ENCODE data around the gene MR1.
"Not testable (repeated sequence)": the region's sequence is repeated elsewhere in the genome, so short reads cannot be mapped to it uniquely, and the experiment has no call there.

The MR1 gene

DNA sequence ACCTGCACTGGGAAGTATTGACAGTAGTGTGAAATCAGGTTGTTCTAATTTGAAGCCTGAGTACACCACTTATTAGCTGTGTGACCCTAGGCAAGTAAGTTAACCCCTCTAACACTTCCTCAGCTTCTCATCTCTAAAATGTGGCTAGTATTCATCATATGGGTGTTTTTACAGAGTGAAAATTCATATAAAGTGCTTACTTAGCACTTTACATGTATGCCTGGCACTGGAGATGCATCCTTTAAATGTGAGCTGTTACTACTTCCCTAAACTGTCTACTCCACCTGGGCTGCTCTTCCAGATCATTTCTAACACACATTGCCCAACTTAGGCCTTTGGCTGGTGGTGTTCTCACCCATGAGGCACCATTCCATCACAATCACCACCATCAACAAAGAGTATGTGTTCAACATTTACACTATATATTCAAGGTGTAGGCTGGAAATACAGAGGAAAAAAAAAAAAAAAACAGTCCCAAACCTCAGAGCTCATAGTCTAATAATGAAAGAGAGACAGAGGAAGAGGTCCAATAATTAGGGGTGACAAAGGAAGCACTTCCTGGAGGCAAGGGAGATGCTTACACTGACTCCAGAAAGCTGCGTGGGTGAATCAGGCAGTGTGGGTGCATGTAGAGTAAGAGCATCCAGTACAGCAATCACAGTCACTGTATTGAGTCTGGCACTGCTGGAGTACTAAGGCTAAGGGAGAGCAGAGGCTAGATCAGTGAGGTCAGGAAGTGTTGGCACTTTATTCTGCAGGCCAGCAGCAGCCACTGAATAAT, 14.7 kb upstream of the MR1 start:
- DNase-seq (ENCODE audit: low spot score in 2 of 2), result no peak
- Mint-ChIP-seq H3K27ac (no peak overlapping the region), H3K36me3 (peaks cover 59% of the 10 kb centered on the region), H3K4me1 (peaks cover 35% of the 10 kb centered on the region), H3K9me3 (no peaks in the 10 kb centered on the region), H3K4me3 (peak overlapping the region; percentile 34)
- peak; percentile 44 for ATAC-seq

DNA sequence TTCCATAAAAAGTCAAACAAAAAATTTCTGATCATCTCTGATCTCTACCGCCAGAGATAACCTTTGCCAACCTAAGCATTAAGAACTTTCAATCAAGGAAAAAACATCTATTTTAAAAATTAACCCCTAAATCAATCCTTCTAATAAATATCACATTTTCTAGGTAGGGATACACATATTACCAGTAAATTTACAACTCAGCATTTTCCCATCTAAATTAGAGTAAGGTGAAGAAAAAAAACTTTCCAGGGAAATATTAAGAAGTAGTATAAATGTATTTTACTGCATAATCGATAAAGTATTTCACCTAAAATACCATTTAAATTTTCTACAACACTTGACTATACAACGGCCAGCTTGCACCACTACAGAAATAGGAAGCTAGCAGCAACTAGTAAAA, 12.6 kb upstream of the MR1 start:
- ATAC-seq, result no peak
- DNase-seq (ENCODE audit: low spot score in 2 of 2), result no peak
- Mint-ChIP-seq H3K27ac (peak overlapping the region; percentile 99), H3K4me3 (peak overlapping the region; percentile 93), H3K36me3 (peaks cover 59% of the 10 kb centered on the region), H3K4me1 (peaks cover 35% of the 10 kb centered on the region), H3K9me3 (no peaks in the 10 kb centered on the region)

DNA sequence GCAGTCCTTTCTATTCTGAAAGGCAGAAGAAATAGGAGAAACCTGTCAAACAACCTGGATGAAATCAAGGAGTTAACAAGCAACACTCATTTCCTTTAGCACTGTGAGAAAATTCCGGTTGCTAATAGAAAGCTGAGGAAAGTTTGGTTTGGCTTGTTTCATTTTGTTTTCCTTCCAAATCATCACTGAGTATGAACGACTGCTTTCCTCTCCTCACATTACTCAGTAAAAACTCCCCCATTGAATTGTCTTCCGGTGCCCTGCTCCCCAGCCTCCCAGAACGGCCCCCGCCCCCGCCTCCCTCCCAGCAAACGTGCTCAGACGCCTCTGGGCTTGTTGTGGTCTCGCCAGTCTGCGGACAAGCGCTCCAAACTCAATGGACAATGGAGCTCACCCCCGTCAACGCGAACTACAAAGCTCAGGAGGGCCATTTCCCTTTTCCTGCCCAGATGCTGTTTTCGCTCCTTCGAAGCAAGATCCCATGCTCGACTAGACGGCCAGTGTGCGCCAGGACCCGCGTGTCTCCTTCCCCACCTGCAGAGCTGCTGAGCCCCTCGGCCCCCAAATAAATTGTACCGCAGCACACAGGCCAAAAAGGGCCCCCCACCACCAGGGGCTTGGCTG, 11.9 kb upstream of the MR1 start:
- ATAC-seq (peak; percentile 71), DNase-seq (ENCODE audit: low spot score in 2 of 2) (peak; percentile 33 to 83)
- peak overlapping the region; percentile 93 for H3K4me3 Mint-ChIP-seq
- H3K4me1 Mint-ChIP-seq, result peaks cover 35% of the 10 kb centered on the region
- H3K27ac Mint-ChIP-seq, result peak overlapping the region; percentile 99
- H3K9me3 Mint-ChIP-seq, result no peaks in the 10 kb centered on the region
- H3K36me3 Mint-ChIP-seq, result peaks cover 59% of the 10 kb centered on the region

DNA sequence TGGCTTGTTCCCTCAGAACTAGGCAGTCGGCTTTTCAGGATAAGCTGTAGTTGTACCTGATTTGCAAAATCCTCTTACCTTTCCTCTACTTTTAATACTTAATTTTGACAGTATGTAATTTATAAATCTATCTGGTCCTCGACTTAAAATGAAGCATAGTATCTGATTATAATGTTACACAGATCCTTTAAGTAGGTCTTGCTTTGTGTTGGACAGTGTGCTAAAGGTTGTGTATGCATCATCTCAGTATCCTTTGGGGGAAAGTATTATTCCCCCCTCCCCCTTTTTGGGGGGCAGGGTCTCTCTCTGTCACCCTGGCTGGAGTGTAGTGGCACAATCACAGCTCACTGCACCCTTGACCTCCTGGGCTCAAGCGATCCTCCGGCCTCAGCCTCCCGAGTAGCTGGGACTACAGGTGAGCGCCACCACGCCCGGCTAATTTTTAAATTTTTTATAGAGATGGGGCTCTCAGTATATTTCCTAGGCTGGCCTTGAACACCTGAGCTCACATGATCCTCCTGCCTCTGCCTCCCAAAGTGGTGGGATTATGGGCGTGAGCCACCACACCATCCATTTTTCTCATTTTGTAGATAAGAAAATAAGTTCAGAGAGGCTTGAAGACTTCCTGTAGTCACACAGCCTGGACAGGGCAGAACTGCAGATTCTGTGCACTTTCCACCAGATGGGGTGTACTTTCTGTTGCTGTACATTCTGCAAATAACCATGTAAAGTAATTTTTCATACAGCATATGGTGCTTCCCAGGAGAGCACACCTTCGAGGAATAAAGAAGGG, 10.3 kb upstream of the MR1 start:
- Mint-ChIP-seq H3K9me3 (no peaks in the 10 kb centered on the region), H3K4me3 (peak overlapping the region; percentile 93), H3K27ac (peak overlapping the region; percentile 99), H3K4me1 (peaks cover 33% of the 10 kb centered on the region), H3K36me3 (peaks cover 48% of the 10 kb centered on the region)
- no peak for DNase-seq (ENCODE audit: low spot score in 2 of 2)
- ATAC-seq, result no peak

DNA sequence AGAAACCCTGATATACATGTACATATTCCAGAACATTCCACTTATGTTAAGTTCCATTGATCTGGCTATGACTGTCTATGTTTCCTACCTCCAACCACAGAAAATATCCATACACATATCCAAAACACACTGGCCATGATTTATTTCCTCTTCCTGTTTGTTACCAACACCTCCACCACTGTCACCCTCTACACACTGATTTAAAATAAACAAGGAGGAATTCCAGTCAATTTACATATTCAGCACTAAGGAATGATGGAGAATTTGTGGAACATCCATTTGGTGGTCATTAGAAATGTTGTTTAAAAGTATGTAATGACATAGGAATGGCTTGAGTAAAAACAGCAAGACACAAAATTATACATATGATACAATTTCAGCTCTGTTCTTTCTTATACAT, 5.6 kb upstream of the MR1 start:
- H3K4me3 Mint-ChIP-seq, result no peak overlapping the region
- DNase-seq (ENCODE audit: low spot score in 2 of 2), result no peak
- H3K4me1 Mint-ChIP-seq, result peaks cover 14% of the 10 kb centered on the region
- peaks cover 6% of the 10 kb centered on the region for H3K36me3 Mint-ChIP-seq
- no peak for ATAC-seq
- no peaks in the 10 kb centered on the region for H3K9me3 Mint-ChIP-seq
- no peak overlapping the region for H3K27ac Mint-ChIP-seq

DNA sequence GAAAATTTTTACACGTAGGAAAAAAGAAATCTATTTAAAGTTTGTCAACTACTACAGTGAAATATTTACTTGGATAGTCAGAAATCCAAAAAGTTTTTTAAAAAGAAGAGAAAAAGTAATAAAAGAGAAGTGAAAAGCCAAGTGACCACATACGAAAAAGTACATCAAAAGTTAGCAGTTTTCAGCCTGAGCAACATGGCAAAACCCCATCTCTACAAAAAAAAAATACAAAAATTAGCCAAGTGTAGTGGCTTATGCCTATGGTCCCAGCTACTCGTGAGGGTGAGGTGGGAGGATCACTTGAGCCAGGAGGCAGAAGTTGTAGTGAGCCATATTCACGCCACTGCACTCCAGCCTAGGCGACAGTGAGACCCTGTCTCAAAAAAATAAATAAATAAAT, 5.2 kb upstream of the MR1 start:
- Mint-ChIP-seq H3K9me3 (no peaks in the 10 kb centered on the region), H3K4me3 (no peak overlapping the region), H3K4me1 (peaks cover 15% of the 10 kb centered on the region), H3K36me3 (peaks cover 2% of the 10 kb centered on the region), H3K27ac (no peak overlapping the region)
- ATAC-seq (no peak), DNase-seq (ENCODE audit: low spot score in 2 of 2) (no peak)

DNA sequence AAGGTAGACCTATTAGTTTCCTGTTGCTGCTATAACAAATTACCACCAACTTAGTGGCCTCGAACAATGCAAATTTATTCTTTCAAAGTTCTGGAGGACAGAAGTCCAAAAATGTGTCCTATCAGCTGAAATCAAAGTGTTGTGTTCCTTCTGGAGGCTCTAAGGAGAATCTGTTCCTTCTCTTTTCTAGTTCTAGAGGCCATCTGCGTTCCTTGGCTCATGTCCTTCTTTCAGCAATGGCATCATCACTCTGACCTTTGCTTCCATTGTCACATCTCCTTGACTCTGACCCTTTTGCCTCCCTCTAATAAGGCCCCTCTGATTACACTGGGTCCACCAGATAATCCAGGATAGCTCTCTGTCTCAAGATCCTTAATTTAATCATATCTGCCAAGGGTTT, 1.2 kb upstream of the MR1 start:
- Mint-ChIP-seq H3K4me1 (peaks cover 50% of the 10 kb centered on the region), H3K27ac (peak overlapping the region; percentile 99), H3K9me3 (no peaks in the 10 kb centered on the region), H3K4me3 (peak overlapping the region; percentile 83), H3K36me3 (peaks cover 5% of the 10 kb centered on the region)
- DNase-seq (ENCODE audit: low spot score in 2 of 2) (no peak), ATAC-seq (no peak)

DNA sequence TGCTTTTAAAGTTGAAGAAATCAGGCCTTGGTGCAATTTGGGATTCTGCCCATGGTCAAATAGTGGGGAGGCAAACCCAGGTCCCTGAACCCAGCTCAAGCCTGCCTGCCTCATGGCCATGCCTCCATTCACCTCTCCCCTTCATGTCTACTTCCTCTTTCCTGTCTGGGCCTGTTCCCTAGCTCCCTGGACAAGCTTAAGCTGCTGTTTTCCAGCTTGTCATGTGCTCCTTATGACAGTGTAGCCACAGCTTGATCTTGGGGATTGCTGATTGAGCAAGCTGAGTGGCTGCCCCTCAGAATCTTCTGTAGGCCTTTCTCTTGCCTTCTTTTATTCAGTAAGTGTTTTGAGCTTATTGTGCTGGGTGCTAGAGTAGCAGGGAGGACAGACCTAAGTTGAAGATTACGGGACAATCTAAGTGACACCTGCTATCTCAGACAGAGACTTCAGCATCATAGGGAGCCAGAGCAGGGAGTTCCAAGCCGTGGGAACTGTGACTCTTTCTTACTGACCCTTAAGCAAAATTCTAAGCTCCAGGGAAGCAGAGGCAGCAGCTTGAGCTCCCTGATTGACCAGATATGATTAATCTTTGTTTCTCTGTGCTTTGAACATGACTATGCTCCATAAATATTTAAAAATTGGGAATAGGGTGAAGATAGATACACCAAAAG, 520 bp upstream of the MR1 start:
- Mint-ChIP-seq H3K27ac (peak overlapping the region; percentile 99), H3K4me3 (peak overlapping the region; percentile 83), H3K4me1 (peaks cover 52% of the 10 kb centered on the region), H3K9me3 (no peaks in the 10 kb centered on the region), H3K36me3 (peaks cover 11% of the 10 kb centered on the region)
- peak; percentile 8 to 72 for DNase-seq (ENCODE audit: low spot score in 2 of 2)
- ATAC-seq, result peak; percentile 35

DNA sequence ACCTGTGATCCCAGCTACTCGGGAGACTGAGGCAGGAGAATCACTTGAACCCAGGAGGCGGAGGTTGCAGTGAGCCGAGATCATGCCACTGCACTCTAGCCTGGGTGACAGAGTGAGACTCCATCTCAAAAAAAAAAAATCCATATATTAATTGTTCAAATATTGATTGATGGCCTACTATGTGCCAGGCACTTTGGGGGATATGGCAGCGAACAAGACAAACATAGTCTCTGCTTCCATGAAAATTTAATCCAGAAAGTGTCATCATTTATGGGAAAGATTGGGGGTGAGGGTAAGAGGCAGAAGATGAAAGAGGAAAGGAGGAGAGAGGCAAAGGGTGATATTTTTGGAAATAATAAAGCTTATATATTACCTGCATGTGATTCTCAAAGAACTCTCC, 1.4 kb downstream of the MR1 start:
- H3K27ac Mint-ChIP-seq; H3K9me3 Mint-ChIP-seq; DNase-seq (ENCODE audit: low spot score in 2 of 2); ATAC-seq: not testable (repeated sequence)
- Mint-ChIP-seq H3K4me1 (peaks cover 69% of the 10 kb centered on the region), H3K36me3 (peaks cover 22% of the 10 kb centered on the region), H3K4me3 (peak overlapping the region; percentile 83)

DNA sequence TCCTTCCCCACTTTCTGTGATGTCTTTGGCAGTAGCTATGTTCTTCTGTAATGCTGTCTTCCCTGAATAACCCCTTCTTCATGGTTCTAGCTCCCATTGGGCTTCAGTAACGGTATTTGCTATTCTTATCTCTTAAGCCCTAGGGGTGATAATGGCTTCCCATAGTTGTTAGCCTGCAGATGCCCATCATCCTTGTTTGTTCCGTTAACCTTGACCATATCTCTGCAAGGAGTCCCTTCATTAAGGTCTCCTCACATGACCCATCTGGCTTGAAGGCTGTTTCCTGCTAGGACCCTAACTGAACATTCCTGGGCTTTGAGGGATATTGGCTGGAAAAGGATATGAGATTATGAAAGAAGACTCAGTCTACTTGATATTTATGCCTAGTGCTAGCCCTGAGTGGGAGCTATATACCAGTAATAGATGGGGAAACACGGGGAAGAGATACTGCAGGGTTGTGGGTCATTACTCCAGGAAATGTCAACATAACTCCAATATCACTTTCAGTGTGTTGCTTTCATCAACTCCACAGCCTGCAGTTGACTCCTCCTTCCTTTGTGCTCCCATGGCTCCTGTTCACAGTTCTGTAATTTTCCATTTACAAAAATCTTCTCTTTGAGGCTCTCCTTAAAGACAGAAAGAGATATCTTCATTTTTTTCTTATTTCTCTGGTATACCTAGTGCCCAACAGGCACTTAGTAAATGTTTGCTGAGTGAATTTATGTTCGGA, 2.5 kb downstream of the MR1 start:
- Mint-ChIP-seq H3K9me3 (no peaks in the 10 kb centered on the region), H3K36me3 (peaks cover 28% of the 10 kb centered on the region), H3K4me3 (peak overlapping the region; percentile 83), H3K27ac (peak overlapping the region; percentile 67), H3K4me1 (peaks cover 76% of the 10 kb centered on the region)
- ATAC-seq (no peak), DNase-seq (ENCODE audit: low spot score in 2 of 2) (no peak)

DNA sequence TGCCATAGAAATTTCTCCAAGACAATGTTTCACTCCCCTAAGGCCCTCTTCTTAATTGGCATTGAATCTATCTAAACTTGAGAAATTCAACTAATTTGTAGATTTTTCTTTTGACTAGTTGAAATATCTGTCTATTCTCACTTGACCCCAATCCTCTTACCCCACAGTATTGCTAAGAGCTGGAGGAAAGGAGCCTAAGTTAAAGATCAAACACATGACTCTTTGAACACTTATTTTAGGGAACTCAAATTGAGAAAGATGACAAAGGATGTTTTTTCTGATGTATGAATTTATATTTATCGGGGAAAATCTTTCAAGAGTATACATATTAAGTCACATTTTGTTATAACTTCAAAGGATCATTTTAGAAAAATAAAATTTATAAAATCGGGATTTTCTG, 3.6 kb downstream of the MR1 start:
- H3K36me3 Mint-ChIP-seq, result peaks cover 37% of the 10 kb centered on the region
- ATAC-seq (no peak), DNase-seq (ENCODE audit: low spot score in 2 of 2) (no peak)
- no peak overlapping the region for H3K27ac Mint-ChIP-seq
- no peaks in the 10 kb centered on the region for H3K9me3 Mint-ChIP-seq
- H3K4me1 Mint-ChIP-seq, result peaks cover 83% of the 10 kb centered on the region
- H3K4me3 Mint-ChIP-seq, result peak overlapping the region; percentile 83

DNA sequence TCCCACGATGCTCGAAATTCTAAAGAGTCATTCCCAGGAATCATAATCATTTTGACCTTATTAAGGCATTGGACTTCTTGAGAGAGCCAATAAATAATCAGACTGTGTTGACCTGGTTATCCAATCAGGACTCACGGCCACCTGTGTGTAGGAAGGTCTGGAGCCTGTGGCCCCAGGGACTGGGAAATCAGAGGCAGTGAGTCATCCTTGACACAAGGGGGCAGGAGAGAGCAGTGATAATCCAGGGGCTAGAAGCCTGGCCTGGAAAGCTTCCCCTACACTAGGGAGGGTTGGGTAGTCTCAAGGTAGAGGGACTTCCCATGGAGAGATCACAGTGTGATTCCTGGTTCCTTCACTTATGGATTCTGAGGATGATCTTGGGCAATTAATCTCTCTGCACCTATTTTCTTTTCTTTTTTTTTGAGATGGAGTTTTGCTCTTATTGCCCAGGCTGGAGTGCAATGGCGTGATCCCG, 4.7 kb downstream of the MR1 start:
- no peak overlapping the region for H3K27ac Mint-ChIP-seq
- H3K4me3 Mint-ChIP-seq, result no peak overlapping the region
- H3K36me3 Mint-ChIP-seq, result peaks cover 45% of the 10 kb centered on the region
- peak; percentile 58 to 75 for DNase-seq (ENCODE audit: low spot score in 2 of 2)
- ATAC-seq, result peak; percentile 70
- H3K4me1 Mint-ChIP-seq, result peaks cover 81% of the 10 kb centered on the region
- no peaks in the 10 kb centered on the region for H3K9me3 Mint-ChIP-seq

DNA sequence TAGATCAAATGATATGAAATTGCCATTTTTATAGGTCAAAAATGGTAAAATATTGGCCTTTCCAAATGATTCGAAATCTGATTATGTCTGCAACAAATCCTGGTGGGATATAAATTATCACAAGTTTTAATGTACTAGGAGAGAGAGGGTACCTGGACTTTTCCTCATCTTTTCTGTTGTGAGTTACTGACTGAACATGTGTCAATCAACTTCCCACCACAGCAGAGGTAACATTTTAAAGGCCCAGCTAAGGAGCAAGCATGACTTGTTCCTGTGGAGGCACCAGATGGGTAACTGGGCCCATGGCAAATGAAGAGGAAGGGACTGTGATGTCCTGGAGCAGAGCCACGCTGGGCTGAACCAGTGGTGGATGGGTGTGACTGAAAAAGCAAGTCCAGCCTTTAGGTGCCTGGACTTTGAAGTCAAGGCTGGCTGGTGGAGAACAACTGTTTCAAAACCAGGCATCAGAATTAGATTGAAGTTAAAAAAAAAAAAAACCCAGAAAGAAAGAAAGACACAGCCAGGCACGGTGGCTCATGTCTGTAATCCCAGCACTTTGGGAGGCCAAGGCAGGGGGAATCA, 6.6 kb downstream of the MR1 start:
- no peak for DNase-seq (ENCODE audit: low spot score in 2 of 2)
- H3K36me3 Mint-ChIP-seq, result peaks cover 61% of the 10 kb centered on the region
- no peak for ATAC-seq
- H3K9me3 Mint-ChIP-seq, result no peaks in the 10 kb centered on the region
- H3K4me1 Mint-ChIP-seq, result peaks cover 84% of the 10 kb centered on the region
- peak overlapping the region; percentile 66 for H3K27ac Mint-ChIP-seq
- H3K4me3 Mint-ChIP-seq, result no peak overlapping the region
